Stimulated activated naive CD8-positive, alpha-beta T cell treated with anti-CD3 and anti-CD28 coated beads, Interleukin-15, Interleukin-2, amounts not matched to agents 100 ng/mL and 50 ng/mL, for 24 hours (primary cell): ENCODE measurements around the gene LILRA6.
"Not testable (repeated sequence)": the region's sequence is repeated elsewhere in the genome, so short reads cannot be mapped to it uniquely, and the experiment has no call there.

Experiments
- H3K27ac Mint-ChIP-seq: one replicate; pipeline ENCODE4 v1.8.0; 2021; ENCODE audit warnings: mild to moderate bottlenecking, mixed read lengths
- H3K27me3 Mint-ChIP-seq: one replicate; pipeline ENCODE4 v1.8.0; 2021; ENCODE audit warnings: mixed read lengths
- H3K36me3 Mint-ChIP-seq: one replicate; pipeline ENCODE4 v1.8.0; 2021; ENCODE audit warnings: low read depth, mixed read lengths
- H3K4me1 Mint-ChIP-seq: one replicate; pipeline ENCODE4 v1.8.0; 2021; ENCODE audit warnings: low read depth, mixed read lengths
- H3K4me3 Mint-ChIP-seq: one replicate; pipeline ENCODE4 v1.8.0; 2021; ENCODE audit warnings: mild to moderate bottlenecking, mixed read lengths
- H3K9me3 Mint-ChIP-seq: one replicate; pipeline ENCODE4 v1.8.0; 2021; ENCODE audit warnings: mixed read lengths

LILRA6 gene

GRCh38 chr19:54208784-54209057 lies 33.9 kb downstream of the LILRA6 start:
- no peaks in the 10 kb centered on the region for H3K9me3 Mint-ChIP-seq
- H3K4me1 Mint-ChIP-seq: peaks cover 81% of the 10 kb centered on the region
- peaks cover 59% of the 10 kb centered on the region for H3K36me3 Mint-ChIP-seq
- H3K4me3 Mint-ChIP-seq: peak overlapping the region; percentile 70
- peak overlapping the region; percentile 89 for H3K27ac Mint-ChIP-seq
- H3K27me3 Mint-ChIP-seq: no peaks in the 10 kb centered on the region

GRCh38 chr19:54207983-54208783 lies 34.4 kb downstream of the LILRA6 start:
- H3K27me3 Mint-ChIP-seq: no peaks in the 10 kb centered on the region
- no peaks in the 10 kb centered on the region for H3K9me3 Mint-ChIP-seq
- peak overlapping the region; percentile 70 for H3K4me3 Mint-ChIP-seq
- peaks cover 64% of the 10 kb centered on the region for H3K36me3 Mint-ChIP-seq
- peak overlapping the region; percentile 89 for H3K27ac Mint-ChIP-seq
- peaks cover 86% of the 10 kb centered on the region for H3K4me1 Mint-ChIP-seq

GRCh38 chr19:54207676-54207982 lies 35.0 kb downstream of the LILRA6 start:
- no peaks in the 10 kb centered on the region for H3K9me3 Mint-ChIP-seq
- peaks cover 92% of the 10 kb centered on the region for H3K4me1 Mint-ChIP-seq
- peak overlapping the region; percentile 89 for H3K27ac Mint-ChIP-seq
- H3K27me3 Mint-ChIP-seq: no peaks in the 10 kb centered on the region
- peaks cover 70% of the 10 kb centered on the region for H3K36me3 Mint-ChIP-seq
- H3K4me3 Mint-ChIP-seq: peak overlapping the region; percentile 70

GRCh38 chr19:54207193-54207592 lies 35.4 kb downstream of the LILRA6 start:
- H3K36me3 Mint-ChIP-seq: peaks cover 74% of the 10 kb centered on the region
- H3K27ac Mint-ChIP-seq: peak overlapping the region; percentile 89
- not testable (repeated sequence) for H3K9me3 Mint-ChIP-seq, H3K27me3 Mint-ChIP-seq
- H3K4me1 Mint-ChIP-seq: peaks cover 96% of the 10 kb centered on the region
- H3K4me3 Mint-ChIP-seq: peak overlapping the region; percentile 70

- H3K36me3 Mint-ChIP-seq: peaks cover 78% of the 10 kb centered on the region
- H3K4me1 Mint-ChIP-seq: peaks cover 97% of the 10 kb centered on the region
- H3K27ac Mint-ChIP-seq: peak overlapping the region; percentile 89
- H3K27me3 Mint-ChIP-seq: no peaks in the 10 kb centered on the region
- peak overlapping the region; percentile 70 for H3K4me3 Mint-ChIP-seq
- no peaks in the 10 kb centered on the region for H3K9me3 Mint-ChIP-seq
Observed at GRCh38 chr19:54206831-54207177, 35.8 kb downstream of the LILRA6 start.

GRCh38 chr19:54206030-54206830 lies 36.4 kb downstream of the LILRA6 start:
- H3K9me3 Mint-ChIP-seq: no peaks in the 10 kb centered on the region
- peak overlapping the region; percentile 98 for H3K4me3 Mint-ChIP-seq
- H3K27ac Mint-ChIP-seq: peak overlapping the region; percentile 89
- peaks cover 83% of the 10 kb centered on the region for H3K36me3 Mint-ChIP-seq
- H3K27me3 Mint-ChIP-seq: no peaks in the 10 kb centered on the region
- peaks cover 98% of the 10 kb centered on the region for H3K4me1 Mint-ChIP-seq

- Mint-ChIP-seq H3K4me1 (peaks cover 91% of the 10 kb centered on the region), H3K27me3 (no peaks in the 10 kb centered on the region), H3K27ac (peak overlapping the region; percentile 81), H3K36me3 (peaks cover 84% of the 10 kb centered on the region), H3K4me3 (peak overlapping the region; percentile 98), H3K9me3 (no peaks in the 10 kb centered on the region)
Observed at GRCh38 chr19:54204767-54205468, 37.7 kb downstream of the LILRA6 start.

GRCh38 chr19:54203151-54203611 lies 39.4 kb downstream of the LILRA6 start:
- peak overlapping the region; percentile 98 for H3K4me3 Mint-ChIP-seq

GRCh38 chr19:54201980-54202379 lies 40.6 kb downstream of the LILRA6 start:
- H3K27ac Mint-ChIP-seq: peak overlapping the region; percentile 100
- H3K4me3 Mint-ChIP-seq: peak overlapping the region; percentile 98
- H3K36me3 Mint-ChIP-seq: peaks cover 64% of the 10 kb centered on the region
- H3K9me3 Mint-ChIP-seq: no peaks in the 10 kb centered on the region
- no peaks in the 10 kb centered on the region for H3K27me3 Mint-ChIP-seq
- H3K4me1 Mint-ChIP-seq: peaks cover 70% of the 10 kb centered on the region

More at GRCh38 chr19:54203151-54203611, 39.4 kb downstream of the LILRA6 start:
- Mint-ChIP-seq H3K9me3 (no peaks in the 10 kb centered on the region), H3K36me3 (peaks cover 76% of the 10 kb centered on the region), H3K4me1 (peaks cover 82% of the 10 kb centered on the region), H3K27me3 (no peaks in the 10 kb centered on the region), H3K27ac (peak overlapping the region; percentile 100)

- no peaks in the 10 kb centered on the region for H3K9me3 Mint-ChIP-seq
- peaks cover 57% of the 10 kb centered on the region for H3K36me3 Mint-ChIP-seq
Observed at GRCh38 chr19:54201172-54201701, 41.4 kb downstream of the LILRA6 start.

GRCh38 chr19:54199401-54199800 lies 43.2 kb downstream of the LILRA6 start:
- peaks cover 52% of the 10 kb centered on the region for H3K36me3 Mint-ChIP-seq
- H3K27ac Mint-ChIP-seq: peak overlapping the region; percentile 79
- H3K4me1 Mint-ChIP-seq: peaks cover 44% of the 10 kb centered on the region
- peak overlapping the region; percentile 98 for H3K4me3 Mint-ChIP-seq
- H3K27me3 Mint-ChIP-seq: no peaks in the 10 kb centered on the region
- no peaks in the 10 kb centered on the region for H3K9me3 Mint-ChIP-seq

More at GRCh38 chr19:54201172-54201701, 41.4 kb downstream of the LILRA6 start:
- Mint-ChIP-seq H3K4me3 (peak overlapping the region; percentile 98), H3K27ac (peak overlapping the region; percentile 100), H3K27me3 (no peaks in the 10 kb centered on the region), H3K4me1 (peaks cover 62% of the 10 kb centered on the region)

- H3K4me3 Mint-ChIP-seq: no peak overlapping the region
- peaks cover 48% of the 10 kb centered on the region for H3K36me3 Mint-ChIP-seq
- peaks cover 33% of the 10 kb centered on the region for H3K4me1 Mint-ChIP-seq
- no peaks in the 10 kb centered on the region for H3K27me3 Mint-ChIP-seq
- no peak overlapping the region for H3K27ac Mint-ChIP-seq
- H3K9me3 Mint-ChIP-seq: no peaks in the 10 kb centered on the region
Observed at GRCh38 chr19:54197121-54197520, 45.5 kb downstream of the LILRA6 start.

- Mint-ChIP-seq H3K4me1 (peaks cover 33% of the 10 kb centered on the region), H3K27ac (no peak overlapping the region), H3K36me3 (peaks cover 43% of the 10 kb centered on the region), H3K9me3 (no peaks in the 10 kb centered on the region), H3K27me3 (no peaks in the 10 kb centered on the region), H3K4me3 (no peak overlapping the region)
Observed at GRCh38 chr19:54196536-54196935, 46.1 kb downstream of the LILRA6 start.

- not testable (repeated sequence) for H3K9me3 Mint-ChIP-seq, H3K4me3 Mint-ChIP-seq, H3K27me3 Mint-ChIP-seq
- peaks cover 24% of the 10 kb centered on the region for H3K4me1 Mint-ChIP-seq
- peaks cover 33% of the 10 kb centered on the region for H3K36me3 Mint-ChIP-seq
- peak overlapping the region; percentile 3 for H3K27ac Mint-ChIP-seq
Observed at GRCh38 chr19:54194463-54194862, 48.1 kb downstream of the LILRA6 start.

GRCh38 chr19:54193011-54193410 lies 49.6 kb downstream of the LILRA6 start:
- peaks cover 21% of the 10 kb centered on the region for H3K4me1 Mint-ChIP-seq
- peak overlapping the region; percentile 39 for H3K4me3 Mint-ChIP-seq
- H3K9me3 Mint-ChIP-seq: no peaks in the 10 kb centered on the region
- H3K36me3 Mint-ChIP-seq: peaks cover 33% of the 10 kb centered on the region
- peak overlapping the region; percentile 84 for H3K27ac Mint-ChIP-seq
- no peaks in the 10 kb centered on the region for H3K27me3 Mint-ChIP-seq
